Activated CD4-positive, alpha-beta T cell treated with anti-CD3 and anti-CD28 coated beads, Interleukin-2, amount 50 U/mL, for 24 hours (primary cell): Measurements from ENCODE around the gene PLAC1.

Experiments used
- DNase-seq, 2 donors: peaks; one replicate each; pipeline ENCODE4 v3.0.0-alpha.2; 2020; ENCODE audit warnings: low read depth in 1 of 2, low spot score in 1 of 2

The PLAC1 gene

GRCh38 chrX:134631426-134632346 lies 26.6 kb downstream of the PLAC1 start:
- DNase-seq: no peak

GRCh38 chrX:134628663-134629062 lies 29.6 kb downstream of the PLAC1 start:
- no peak for DNase-seq

- no peak for DNase-seq
Observed at GRCh38 chrX:134626434-134626833, 31.8 kb downstream of the PLAC1 start.

- no peak for DNase-seq
Observed at GRCh38 chrX:134625315-134625718, 33.0 kb downstream of the PLAC1 start.

- no peak for DNase-seq
Observed at GRCh38 chrX:134624046-134624430, 34.2 kb downstream of the PLAC1 start.

GRCh38 chrX:134623293-134624045 lies 34.8 kb downstream of the PLAC1 start:
- DNase-seq: no peak

GRCh38 chrX:134622813-134623185 lies 35.5 kb downstream of the PLAC1 start:
- no peak for DNase-seq

- DNase-seq: peak in 1 of 2 donors; percentile 12
Observed at GRCh38 chrX:134622056-134622812, 36.0 kb downstream of the PLAC1 start.

- DNase-seq: no peak
Observed at GRCh38 chrX:134619838-134620237, 38.4 kb downstream of the PLAC1 start.

- DNase-seq: no peak
Observed at GRCh38 chrX:134613396-134613795, 44.9 kb downstream of the PLAC1 start.

GRCh38 chrX:134608153-134608552 lies 50.1 kb downstream of the PLAC1 start:
- DNase-seq: no peak

- no peak for DNase-seq
Observed at GRCh38 chrX:134607523-134607922, 50.7 kb downstream of the PLAC1 start.

GRCh38 chrX:134604701-134605311 lies 53.5 kb downstream of the PLAC1 start:
- DNase-seq: no peak

- no peak for DNase-seq
Observed at GRCh38 chrX:134603806-134604700, 54.2 kb downstream of the PLAC1 start.

GRCh38 chrX:134602410-134602809 lies 55.9 kb downstream of the PLAC1 start:
- no peak for DNase-seq

GRCh38 chrX:134601240-134601765 lies 57.0 kb downstream of the PLAC1 start:
- no peak for DNase-seq

GRCh38 chrX:134600714-134601113 lies 57.6 kb downstream of the PLAC1 start:
- no peak for DNase-seq

- peak in 1 of 2 donors; percentile 37 for DNase-seq
Observed at GRCh38 chrX:134599184-134599914, 58.9 kb downstream of the PLAC1 start.

GRCh38 chrX:134592303-134592702 lies 66.0 kb downstream of the PLAC1 start:
- DNase-seq: no peak
